Gastroesophageal sphincter (tissue), 3 donors: ENCODE measurements around the gene OR51E1.

Source experiments
- CTCF ChIP-seq, 4 experiments: fragments of 200-600 bp in 2 of 4; fragments of 450-650 bp in 2 of 4; sonication (generic) in 1 of 4; IDR thresholded peaks; one replicate each; pipeline ENCODE4 v1.5.1; 2017 to 2019; ENCODE audit warnings: antibody characterized with exemption in 4 of 4, mild to moderate bottlenecking in 2 of 4, moderate library complexity in 2 of 4
- EP300 ChIP-seq: sonication (generic); formaldehyde crosslinking; IDR thresholded peaks from one replicate; pipeline ENCODE4 v1.6.1; 2017; ENCODE audit warnings: antibody characterized with exemption, mild to moderate bottlenecking
- POLR2A ChIP-seq, 2 donors: fragments of 450-650 bp; IDR thresholded peaks; one replicate each; pipeline ENCODE4 v1.6.1; 2017; ENCODE audit warnings: antibody characterized with exemption in 2 of 2, mild to moderate bottlenecking in 2 of 2, moderate library complexity in 1 of 2
- POLR2AphosphoS5 ChIP-seq: sonication (generic); formaldehyde crosslinking; IDR thresholded peaks from one replicate; pipeline ENCODE4 v1.6.1; 2017; ENCODE audit warnings: antibody characterized with exemption

- TF ChIP-seq POLR2AphosphoS5: no peak
- no peak for TF ChIP-seq CTCF (IDR thresholded peaks at IDR 0.05)
- no peak for TF ChIP-seq POLR2A (IDR thresholded peaks at IDR 0.05)
- TF ChIP-seq EP300: no peak
Observed at GRCh38 chr11:4636136-4636535, 7.6 kb upstream of the OR51E1 start.
